NCI-H748 (cell line): ENCODE measurements around the gene NLRC3.

ENCODE experiments used
- DNase-seq: peaks from one replicate; lab custom pipeline; 2025; ENCODE audit not compliant: unreplicated experiment; lab: John Stamatoyannopoulos, UW

Gene NLRC3

GRCh38 chr16:3599121-3599520 lies 21.9 kb upstream of the NLRC3 start:
- no peak for DNase-seq

GRCh38 chr16:3598236-3598635 lies 21.0 kb upstream of the NLRC3 start:
- no peak for DNase-seq

- DNase-seq: no peak
Measured at GRCh38 chr16:3597676-3598075, 20.5 kb upstream of the NLRC3 start.

- no peak for DNase-seq
Measured at GRCh38 chr16:3597226-3597625, 20.0 kb upstream of the NLRC3 start.

- DNase-seq: no peak
Measured at GRCh38 chr16:3596101-3596861, 19.1 kb upstream of the NLRC3 start.

GRCh38 chr16:3595521-3596021 lies 18.4 kb upstream of the NLRC3 start:
- no peak for DNase-seq

GRCh38 chr16:3595110-3595486 lies 17.9 kb upstream of the NLRC3 start:
- no peak for DNase-seq

GRCh38 chr16:3594316-3595109 lies 17.3 kb upstream of the NLRC3 start:
- no peak for DNase-seq

GRCh38 chr16:3592559-3592958 lies 15.4 kb upstream of the NLRC3 start:
- DNase-seq: no peak

GRCh38 chr16:3591991-3592390 lies 14.8 kb upstream of the NLRC3 start:
- DNase-seq: no peak

GRCh38 chr16:3591436-3591803 lies 14.2 kb upstream of the NLRC3 start:
- DNase-seq: no peak

GRCh38 chr16:3590736-3591435 lies 13.7 kb upstream of the NLRC3 start:
- DNase-seq: no peak

- DNase-seq: no peak
Measured at GRCh38 chr16:3589991-3590701, 12.9 kb upstream of the NLRC3 start.

GRCh38 chr16:3589441-3589921 lies 12.3 kb upstream of the NLRC3 start:
- DNase-seq: no peak

- DNase-seq: no peak
Measured at GRCh38 chr16:3589001-3589400, 11.8 kb upstream of the NLRC3 start.

- no peak for DNase-seq
Measured at GRCh38 chr16:3587547-3588110, 10.4 kb upstream of the NLRC3 start.

GRCh38 chr16:3584412-3584811 lies 7.2 kb upstream of the NLRC3 start:
- DNase-seq: no peak

- DNase-seq: no peak
Measured at GRCh38 chr16:3583303-3584038, 6.3 kb upstream of the NLRC3 start.

- DNase-seq: no peak
Measured at GRCh38 chr16:3582276-3583165, 5.3 kb upstream of the NLRC3 start.
